CD4-positive, CD25-positive, alpha-beta regulatory T cell (primary cell): ENCODE data around the gene PSMC3IP. TPM values are rescaled to one million over a fixed set of nuclear protein-coding genes. Genes with fewer than 3 reads are reported as not detected.
"Not testable (repeated sequence)": the region's sequence is repeated elsewhere in the genome, so short reads cannot be mapped to it uniquely, and the experiment has no call there.

Experiments used
- ATAC-seq, 2 donors: fragments of 150-1000 bp; cut with Tn5 transposase; one replicate each; pipeline ENCODE4 v1.10.0; 2021; ENCODE audit warnings: low read depth in 2 of 2, moderate number of reproducible peaks in 2 of 2, moderate library complexity in 1 of 2
- DNase-seq, 3 donors: peaks; one replicate each; pipeline versions ENCODE4 v3.0.0 to v3.0.0-alpha.2; 2012 to 2022; ENCODE audit warnings: mixed read lengths in 1 of 3
- H3K27ac ChIP-seq: one replicate; pipeline ENCODE4 v1.7.0; 2013; ENCODE audit warnings: mild to moderate bottlenecking, low read length; ENCODE audit not compliant: insufficient read depth, poor library complexity, severe bottlenecking
- H3K27me3 ChIP-seq: one replicate; pipeline ENCODE4 v1.7.0; 2013; ENCODE audit warnings: low read length; ENCODE audit not compliant: control insufficient read depth, insufficient read depth
- H3K36me3 ChIP-seq: one replicate; pipeline ENCODE4 v1.7.0; 2013; ENCODE audit warnings: mild to moderate bottlenecking, low read length, moderate library complexity; ENCODE audit not compliant: control insufficient read depth, insufficient read depth
- H3K4me1 ChIP-seq: 2 replicates; pipeline ENCODE4 v1.7.0; 2013; ENCODE audit warnings: mild to moderate bottlenecking, low read length; ENCODE audit not compliant: insufficient read depth, control insufficient read depth, poor library complexity, severe bottlenecking
- H3K4me3 ChIP-seq: one replicate; pipeline ENCODE4 v1.7.0; 2013; ENCODE audit warnings: low read depth, mild to moderate bottlenecking, low read length, moderate library complexity
- H3K9me3 ChIP-seq, 2 experiments: 1 replicate in 1 of 2; 2 replicates in 1 of 2; pipeline ENCODE4 v1.7.0; 2013; ENCODE audit warnings: low read length in 2 of 2, mild to moderate bottlenecking in 1 of 2, moderate library complexity in 1 of 2; ENCODE audit not compliant: control insufficient read depth in 2 of 2
- H3K27ac Mint-ChIP-seq, 3 donors: one replicate each; pipeline ENCODE4 v1.8.0; 2020 to 2022; ENCODE audit warnings: mild to moderate bottlenecking in 3 of 3, mixed read lengths in 3 of 3, moderate library complexity in 2 of 3
- H3K27me3 Mint-ChIP-seq: one replicate; pipeline ENCODE4 v1.8.0; 2022; ENCODE audit warnings: mild to moderate bottlenecking, mixed read lengths
- H3K36me3 Mint-ChIP-seq: one replicate; pipeline ENCODE4 v1.8.0; 2020; ENCODE audit warnings: mixed read lengths
- H3K4me1 Mint-ChIP-seq, 4 donors: one replicate each; pipeline ENCODE4 v1.8.0; 2020 to 2022; ENCODE audit warnings: mixed read lengths in 4 of 4, mild to moderate bottlenecking in 1 of 4
- H3K4me3 Mint-ChIP-seq, 4 donors: one replicate each; pipeline ENCODE4 v1.8.0; 2020 to 2022; ENCODE audit warnings: mild to moderate bottlenecking in 4 of 4, mixed read lengths in 4 of 4, moderate library complexity in 3 of 4
- H3K9me3 Mint-ChIP-seq, 7 donors: one replicate each; pipeline ENCODE4 v1.8.0; 2020 to 2022; ENCODE audit warnings: mixed read lengths in 7 of 7, mild to moderate bottlenecking in 3 of 7, moderate library complexity in 2 of 7
- polyA plus RNA-seq, 4 donors: library from polyadenylated mRNA; unstranded; fragments of 300-500 nt; fragmentation: Illumina TruSeq; gene quantifications; one replicate each; pipeline ENCODE4 v1.2.3, GENCODE V29; 2021
- total RNA-seq: library from RNA; stranded (reverse); gene quantifications from one replicate; pipeline ENCODE4 v1.2.3, GENCODE V29; 2022

The PSMC3IP gene
- total and polyA plus RNA-seq, 5 donors from 2014 or later = 0.25 to 2.5 (median 0.55) TPM; not detected in 1

DNA sequence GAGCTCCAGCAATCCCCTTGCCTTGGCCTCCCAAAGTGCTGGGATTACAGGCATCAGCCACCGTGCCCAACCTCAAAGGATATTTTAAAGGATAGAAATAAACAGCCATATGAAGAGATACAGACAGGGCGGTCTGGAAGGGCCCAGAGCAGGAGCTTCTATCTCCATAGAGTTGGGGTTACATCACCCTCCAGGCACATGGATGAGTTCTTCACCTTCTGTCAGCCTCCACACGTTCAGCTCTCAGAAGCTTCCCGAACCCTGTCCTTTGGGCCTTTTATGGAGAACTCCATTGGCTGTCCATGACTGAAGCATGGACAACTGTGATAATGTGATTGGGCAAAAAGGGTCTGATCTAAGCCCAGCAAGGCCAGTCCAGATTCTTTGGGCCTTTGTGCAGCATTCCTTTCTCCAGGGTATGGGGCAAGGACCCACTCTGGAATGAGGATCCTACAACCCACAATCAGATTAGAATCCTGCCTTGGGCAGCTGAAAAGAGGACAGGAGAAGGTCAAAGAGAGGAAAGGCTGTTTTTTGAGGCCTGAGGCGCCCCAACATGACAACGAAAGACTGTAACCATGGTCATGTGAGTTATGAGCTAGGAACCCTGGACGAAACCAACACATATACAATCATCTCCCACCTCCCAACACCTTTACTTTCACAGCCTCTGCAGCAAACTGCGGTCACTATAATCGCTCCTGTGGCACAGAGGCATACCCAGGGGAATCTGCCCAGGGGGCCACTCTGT lies 31.6 kb downstream of the PSMC3IP start:
- peaks cover 0 to 18% (median 8%) of the 10 kb centered on the region in 4 donors for H3K4me1 Mint-ChIP-seq
- H3K27ac ChIP-seq, H3K36me3 ChIP-seq, H3K27me3 ChIP-seq, ATAC-seq, H3K4me3 Mint-ChIP-seq, H3K27me3 Mint-ChIP-seq, H3K4me3 ChIP-seq, H3K9me3 ChIP-seq, DNase-seq, H3K9me3 Mint-ChIP-seq, H3K36me3 Mint-ChIP-seq, H3K27ac Mint-ChIP-seq: not testable (repeated sequence)
- peaks cover 20% of the 10 kb centered on the region for H3K4me1 ChIP-seq

DNA sequence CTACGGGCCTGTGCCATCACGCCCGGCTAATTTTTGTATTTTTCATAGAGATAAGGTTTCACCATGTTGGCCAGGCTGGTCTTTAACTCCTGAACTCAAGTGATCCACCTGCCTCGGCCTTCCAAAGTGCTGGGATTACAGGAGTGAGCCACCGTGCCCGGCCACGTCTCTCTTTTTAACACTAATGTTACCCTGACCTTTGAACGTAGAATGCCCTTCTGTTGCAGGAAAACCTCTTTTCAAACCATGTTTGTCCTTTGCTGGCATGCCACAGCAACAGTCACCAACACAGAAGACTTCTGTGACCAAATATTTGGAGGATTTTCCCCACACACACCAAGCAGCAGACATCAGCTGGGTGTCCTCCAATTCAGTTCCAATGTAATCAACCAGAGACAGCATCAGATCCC lies 32.6 kb downstream of the PSMC3IP start:
- ATAC-seq = no peak
- Histone ChIP-seq H3K4me3 (no peak overlapping the region), H3K36me3 (no peaks in the 10 kb centered on the region), H3K9me3 (no peaks in the 10 kb centered on the region), H3K4me1 (peaks cover 21% of the 10 kb centered on the region), H3K27ac (no peak overlapping the region), H3K27me3 (no peaks in the 10 kb centered on the region)
- Mint-ChIP-seq H3K27me3 (peaks cover 4% of the 10 kb centered on the region), H3K36me3 (peaks cover 4% of the 10 kb centered on the region), H3K9me3 (no peaks in the 10 kb centered on the region), H3K27ac (no peak overlapping the region), H3K4me1 (peaks cover 0 to 22% (median 7%) of the 10 kb centered on the region in 4 donors), H3K4me3 (peak overlapping the region in 1 of 4 donors; percentile 51)
- no peak for DNase-seq

DNA sequence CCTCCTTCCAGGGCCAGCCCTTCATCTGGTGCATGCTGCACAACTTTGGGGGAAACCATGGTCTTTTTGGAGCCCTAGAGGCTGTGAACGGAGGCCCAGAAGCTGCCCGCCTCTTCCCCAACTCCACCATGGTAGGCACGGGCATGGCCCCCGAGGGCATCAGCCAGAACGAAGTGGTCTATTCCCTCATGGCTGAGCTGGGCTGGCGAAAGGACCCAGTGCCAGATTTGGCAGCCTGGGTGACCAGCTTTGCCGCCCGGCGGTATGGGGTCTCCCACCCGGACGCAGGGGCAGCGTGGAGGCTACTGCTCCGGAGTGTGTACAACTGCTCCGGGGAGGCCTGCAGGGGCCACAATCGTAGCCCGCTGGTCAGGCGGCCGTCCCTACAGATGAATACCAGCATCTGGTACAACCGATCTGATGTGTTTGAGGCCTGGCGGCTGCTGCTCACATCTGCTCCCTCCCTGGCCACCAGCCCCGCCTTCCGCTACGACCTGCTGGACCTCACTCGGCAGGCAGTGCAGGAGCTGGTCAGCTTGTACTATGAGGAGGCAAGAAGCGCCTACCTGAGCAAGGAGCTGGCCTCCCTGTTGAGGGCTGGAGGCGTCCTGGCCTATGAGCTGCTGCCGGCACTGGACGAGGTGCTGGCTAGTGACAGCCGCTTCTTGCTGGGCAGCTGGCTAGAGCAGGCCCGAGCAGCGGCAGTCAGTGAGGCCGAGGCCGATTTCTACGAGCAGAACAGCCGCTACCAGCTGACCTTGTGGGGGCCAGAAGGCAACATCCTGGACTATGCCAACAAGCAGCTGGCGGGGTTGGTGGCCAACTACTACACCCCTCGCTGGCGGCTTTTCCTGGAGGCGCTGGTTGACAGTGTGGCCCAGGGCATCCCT lies 34.1 kb downstream of the PSMC3IP start:
- Histone ChIP-seq H3K4me3 (no peak overlapping the region), H3K27me3 (no peaks in the 10 kb centered on the region), H3K4me1 (peaks cover 16% of the 10 kb centered on the region), H3K9me3 (no peaks in the 10 kb centered on the region), H3K27ac (no peak overlapping the region), H3K36me3 (no peaks in the 10 kb centered on the region)
- Mint-ChIP-seq H3K27me3 (no peaks in the 10 kb centered on the region), H3K4me1 (peaks cover 0 to 15% (median 7%) of the 10 kb centered on the region in 4 donors), H3K27ac (no peak overlapping the region), H3K36me3 (peaks cover 8% of the 10 kb centered on the region), H3K4me3 (no peak overlapping the region), H3K9me3 (no peaks in the 10 kb centered on the region)
- ATAC-seq (no peak), DNase-seq (no peak)

DNA sequence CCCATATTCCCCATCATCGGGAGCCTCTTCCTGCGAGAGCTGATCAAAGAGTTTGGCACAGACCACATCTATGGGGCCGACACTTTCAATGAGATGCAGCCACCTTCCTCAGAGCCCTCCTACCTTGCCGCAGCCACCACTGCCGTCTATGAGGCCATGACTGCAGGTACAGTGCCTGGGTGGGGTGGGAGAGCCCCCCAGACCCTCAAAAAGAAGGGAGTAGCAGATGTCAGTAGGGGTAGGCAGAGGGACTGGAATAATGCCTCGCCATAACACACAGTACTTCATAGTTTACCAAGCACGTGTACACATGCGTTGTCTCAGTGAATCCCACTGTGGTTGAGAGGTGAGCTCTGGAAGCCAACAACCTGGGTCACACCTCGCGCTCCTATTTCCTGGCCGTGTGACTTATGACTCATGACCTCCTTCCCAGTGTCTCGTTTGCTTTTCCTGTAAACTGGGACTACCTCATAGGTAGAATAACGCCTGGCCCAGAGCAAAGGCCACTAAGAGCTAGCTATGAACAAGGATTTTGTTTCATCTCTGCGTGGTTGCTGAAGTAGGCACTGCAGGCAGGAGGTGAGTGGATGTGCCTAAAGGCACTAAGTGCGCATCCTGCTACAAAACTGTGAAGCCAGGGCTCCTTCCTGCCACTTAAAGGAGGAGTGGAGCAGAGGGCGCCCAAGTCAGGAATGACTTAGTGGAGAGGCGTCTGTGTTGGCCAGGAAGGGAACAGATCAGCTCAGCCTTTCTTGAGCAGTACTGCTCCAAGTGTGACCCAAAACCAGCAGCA lies 36.3 kb downstream of the PSMC3IP start:
- H3K9me3 Mint-ChIP-seq = no peaks in the 10 kb centered on the region
- no peaks in the 10 kb centered on the region for H3K9me3 ChIP-seq
- DNase-seq = no peak
- peak overlapping the region in 2 of 4 donors; percentile 8 to 70 for H3K4me3 Mint-ChIP-seq
- no peaks in the 10 kb centered on the region for H3K27me3 ChIP-seq
- peaks cover 20% of the 10 kb centered on the region for H3K4me1 ChIP-seq
- no peaks in the 10 kb centered on the region for H3K36me3 ChIP-seq
- H3K27ac ChIP-seq = no peak overlapping the region
- no peak overlapping the region for H3K4me3 ChIP-seq
- peak overlapping the region in 2 of 3 donors; percentile 13 to 43 for H3K27ac Mint-ChIP-seq
- ATAC-seq = no peak
- H3K4me1 Mint-ChIP-seq = peaks cover 0 to 29% (median 14%) of the 10 kb centered on the region in 4 donors
- H3K36me3 Mint-ChIP-seq = peaks cover 8% of the 10 kb centered on the region
- no peaks in the 10 kb centered on the region for H3K27me3 Mint-ChIP-seq

DNA sequence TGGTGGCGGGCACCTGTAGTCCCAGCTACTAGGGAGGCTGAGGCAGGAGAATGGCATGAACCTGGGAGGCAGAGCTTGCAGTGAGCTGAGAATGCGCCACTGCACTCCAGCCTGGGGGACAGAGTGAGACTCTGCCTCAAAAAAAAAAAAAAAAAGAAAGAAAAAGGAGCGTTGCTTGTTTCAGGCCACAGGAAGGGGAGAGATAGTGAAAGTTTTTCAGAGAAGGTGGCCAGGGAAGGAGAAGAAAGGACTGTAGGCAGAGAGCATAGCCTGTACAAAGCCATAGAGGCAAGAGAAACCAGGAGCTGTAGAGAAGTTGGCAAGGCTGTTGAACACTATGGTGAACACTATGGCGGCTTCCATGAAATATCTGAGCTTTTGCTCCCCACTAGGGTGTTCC lies 37.0 kb downstream of the PSMC3IP start:
- Mint-ChIP-seq H3K4me1 (peaks cover 0 to 32% (median 17%) of the 10 kb centered on the region in 4 donors), H3K27ac (peak overlapping the region in 1 of 3 donors; percentile 43), H3K4me3 (peak overlapping the region in 1 of 4 donors; percentile 70)
- not testable (repeated sequence) for H3K4me3 ChIP-seq, H3K27me3 Mint-ChIP-seq, DNase-seq, H3K27me3 ChIP-seq, H3K9me3 Mint-ChIP-seq, H3K36me3 Mint-ChIP-seq, ATAC-seq, H3K27ac ChIP-seq, H3K36me3 ChIP-seq, H3K9me3 ChIP-seq
- peaks cover 24% of the 10 kb centered on the region for H3K4me1 ChIP-seq

DNA sequence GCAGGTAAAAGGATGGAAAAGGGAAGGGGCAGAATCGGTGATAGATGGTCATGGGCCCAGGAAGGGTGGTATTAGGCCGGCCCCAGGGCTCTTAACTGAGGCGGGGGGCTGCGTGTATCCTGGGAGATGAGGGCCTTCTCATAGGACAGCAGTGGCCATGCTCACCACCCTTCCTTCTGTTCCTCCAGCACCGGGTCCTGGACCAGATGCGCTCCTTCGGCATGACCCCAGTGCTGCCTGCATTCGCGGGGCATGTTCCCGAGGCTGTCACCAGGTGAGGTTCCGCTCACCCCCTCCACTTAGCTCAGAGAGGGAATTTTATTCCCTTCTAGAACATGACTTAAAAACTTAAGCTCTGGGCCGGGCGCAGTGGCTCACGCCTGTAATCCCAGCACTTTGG lies 39.0 kb downstream of the PSMC3IP start:
- Mint-ChIP-seq H3K27ac (no peak overlapping the region), H3K4me1 (peaks cover 0 to 37% (median 20%) of the 10 kb centered on the region in 4 donors), H3K4me3 (peak overlapping the region in 3 of 4 donors; percentile 58 to 83 (median 68)), H3K36me3 (peaks cover 8% of the 10 kb centered on the region), H3K9me3 (no peaks in the 10 kb centered on the region), H3K27me3 (peaks cover 5% of the 10 kb centered on the region)
- ATAC-seq = no peak
- no peak overlapping the region for H3K4me3 ChIP-seq
- no peaks in the 10 kb centered on the region for H3K27me3 ChIP-seq
- no peak for DNase-seq
- peaks cover 24% of the 10 kb centered on the region for H3K4me1 ChIP-seq
- H3K27ac ChIP-seq = no peak overlapping the region
- no peaks in the 10 kb centered on the region for H3K36me3 ChIP-seq
- H3K9me3 ChIP-seq = no peaks in the 10 kb centered on the region

DNA sequence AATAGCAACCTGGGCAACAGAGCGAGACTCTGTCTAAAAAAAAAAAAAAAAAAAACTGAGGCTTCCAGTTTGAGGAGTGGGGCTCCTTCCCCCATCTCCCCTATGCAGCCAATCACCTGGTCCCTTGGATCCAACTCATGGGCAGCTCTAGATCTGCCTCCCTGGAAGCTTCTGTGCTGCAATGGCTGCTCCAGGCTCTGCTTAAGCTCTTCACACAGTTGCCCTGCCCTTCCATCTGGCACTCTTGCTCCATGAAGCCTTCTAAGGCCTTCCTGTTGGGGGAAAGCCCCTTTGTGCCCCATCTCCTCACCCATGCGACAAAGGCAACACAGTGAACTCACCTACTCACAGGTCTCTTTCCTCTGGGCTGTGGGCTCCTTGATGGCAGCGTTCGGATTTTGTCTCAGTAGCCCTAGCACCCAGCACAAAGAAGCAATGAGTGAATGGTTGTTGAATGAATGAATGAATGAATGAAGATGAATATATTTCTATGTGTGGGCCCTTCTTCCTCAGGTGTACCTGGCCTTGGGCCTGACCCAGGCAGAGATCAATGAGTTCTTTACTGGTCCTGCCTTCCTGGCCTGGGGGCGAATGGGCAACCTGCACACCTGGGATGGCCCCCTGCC lies 39.6 kb downstream of the PSMC3IP start:
- no peak overlapping the region for H3K27ac ChIP-seq
- no peaks in the 10 kb centered on the region for H3K27me3 ChIP-seq
- H3K4me1 ChIP-seq = peaks cover 24% of the 10 kb centered on the region
- DNase-seq (no peak), ATAC-seq (no peak)
- peaks cover 0 to 39% (median 20%) of the 10 kb centered on the region in 4 donors for H3K4me1 Mint-ChIP-seq
- no peaks in the 10 kb centered on the region for H3K36me3 ChIP-seq
- H3K36me3 Mint-ChIP-seq = peaks cover 8% of the 10 kb centered on the region
- peak overlapping the region in 2 of 3 donors; percentile 60 to 74 for H3K27ac Mint-ChIP-seq
- no peak overlapping the region for H3K4me3 ChIP-seq
- H3K27me3 Mint-ChIP-seq = peaks cover 5% of the 10 kb centered on the region
- no peaks in the 10 kb centered on the region for H3K9me3 Mint-ChIP-seq
- H3K4me3 Mint-ChIP-seq = peak overlapping the region; percentile 68 to 83 (median 78)
- H3K9me3 ChIP-seq = no peaks in the 10 kb centered on the region
